Tibial nerve (tissue), 4 donors: Measurements from ENCODE around the gene ATP5MC2.

Experiments used
- CTCF ChIP-seq, 5 experiments: fragments of 200-600 bp in 3 of 5; fragments of 450-650 bp in 2 of 5; sonication (generic) in 3 of 5; IDR thresholded peaks; one replicate each; pipeline ENCODE4 v1.5.1; 2016 to 2019; ENCODE audit warnings: antibody characterized with exemption in 5 of 5, mild to moderate bottlenecking in 3 of 5, moderate library complexity in 2 of 5
- EP300 ChIP-seq, 2 donors: sonication (generic); formaldehyde crosslinking; IDR thresholded peaks; one replicate each; pipeline ENCODE4 v1.6.1; 2017; ENCODE audit warnings: antibody characterized with exemption in 2 of 2, mild to moderate bottlenecking in 1 of 2
- POLR2A ChIP-seq, 2 donors: fragments of 450-650 bp; IDR thresholded peaks; one replicate each; pipeline ENCODE4 v1.6.1; 2017; ENCODE audit warnings: antibody characterized with exemption in 2 of 2, mild to moderate bottlenecking in 2 of 2, moderate library complexity in 2 of 2

- no peak for TF ChIP-seq CTCF (IDR thresholded peaks at IDR 0.05)
- TF ChIP-seq EP300 (IDR thresholded peaks at IDR 0.05): no peak
- no peak for TF ChIP-seq POLR2A (IDR thresholded peaks at IDR 0.05)
Measured at GRCh38 chr12:53618275-53618674, 57.6 kb downstream of the ATP5MC2 start.
